Right ventricle myocardium superior (tissue), 1 donor: Measurements from ENCODE around the gene CXCR5. TPM values are rescaled to one million over a fixed set of nuclear protein-coding genes. Genes with fewer than 3 reads are reported as not detected.

ENCODE experiments used
- ATAC-seq: fragments of 200-7000 bp; cut with Tn5 transposase; one replicate; pipeline ENCODE4 v1.9.1; 2020; ENCODE audit warnings: mild to moderate bottlenecking; ENCODE audit not compliant: poor library complexity
- DNase-seq: peaks from one replicate; pipeline ENCODE4 v3.0.0-alpha.2; 2020
- intact Hi-C: fragments of 100-400 bp; cut with DNase I; formaldehyde crosslinking; loops from one replicate; pipeline ENCODE4 v1.11.2; 2022
- total RNA-seq: library from RNA; stranded (reverse); fragmentation: NEBNext Ultra II Directional; extraction: Animal tissue kit (Norgen Biotek cat#: 25700); gene quantifications from one replicate; pipeline ENCODE4 v1.2.1, GENCODE V29; 2021
- donor health status: DM: no; HTN: yes; CAD: no; lungs with severe emphysema.

Gene CXCR5
- total RNA-seq, 1 donor from 2014 or later: not detected

DNA sequence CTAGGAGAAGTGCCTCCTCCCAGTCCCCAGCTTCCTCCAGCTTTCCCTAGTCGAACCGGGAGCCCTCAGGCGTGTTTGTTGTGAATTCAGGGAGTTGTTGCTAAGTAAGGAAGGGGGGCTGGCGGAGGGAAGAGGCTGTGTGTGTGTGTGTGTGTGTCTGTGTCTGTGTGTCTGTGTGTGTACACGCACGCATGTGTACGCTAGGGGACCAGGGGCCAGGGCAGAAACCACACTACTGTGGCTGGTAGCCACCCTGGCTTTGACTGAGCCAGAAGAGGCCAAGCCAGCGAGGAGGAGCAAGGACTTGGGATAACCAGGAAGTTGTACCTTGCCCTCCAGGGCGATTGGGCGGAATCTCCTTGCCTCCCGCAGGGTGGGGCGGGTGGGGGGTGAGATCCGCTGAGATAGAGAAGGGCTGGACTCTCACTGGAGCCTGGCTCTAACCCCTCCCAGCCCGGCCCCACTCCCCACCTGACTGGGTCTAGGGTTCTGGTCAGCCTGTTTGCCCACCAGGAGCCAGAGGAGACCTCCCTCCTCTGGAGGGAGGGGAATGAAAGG, 34.5 kb downstream of the CXCR5 start:
- ATAC-seq (peak; percentile 20), DNase-seq (peak; percentile 88)
- intact Hi-C loops: no loop called here

DNA sequence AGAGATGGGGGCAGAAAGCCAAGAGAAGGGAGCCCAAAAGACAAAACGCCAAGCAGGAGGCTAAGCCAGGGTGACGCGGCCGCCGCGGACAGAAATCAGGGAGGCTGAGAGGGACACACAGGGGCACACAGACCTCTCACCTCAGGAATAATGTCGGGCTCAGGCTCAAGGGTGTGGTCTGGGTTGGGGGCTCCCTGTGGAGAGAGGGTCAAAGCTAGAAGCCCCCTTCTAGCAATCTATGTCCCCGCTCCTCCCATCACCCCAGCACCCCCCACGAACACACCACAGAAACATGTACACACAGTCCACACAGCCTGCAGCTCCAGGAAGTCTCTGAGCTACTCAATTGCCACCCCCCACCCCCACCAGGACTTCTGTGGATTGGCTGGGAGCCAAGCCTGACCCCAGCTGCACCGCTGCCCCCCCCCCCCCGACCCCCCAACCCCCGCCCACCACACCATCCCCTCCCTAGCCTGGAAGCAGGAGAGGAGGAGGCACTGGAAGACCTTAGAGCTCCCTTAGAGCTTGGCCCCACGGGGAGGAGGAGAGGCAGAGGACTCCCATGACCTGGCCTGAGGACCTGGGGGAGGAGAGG, 35.1 kb downstream of the CXCR5 start:
- DNase-seq (no peak), ATAC-seq (no peak)
- intact Hi-C loops: no loop called here

DNA sequence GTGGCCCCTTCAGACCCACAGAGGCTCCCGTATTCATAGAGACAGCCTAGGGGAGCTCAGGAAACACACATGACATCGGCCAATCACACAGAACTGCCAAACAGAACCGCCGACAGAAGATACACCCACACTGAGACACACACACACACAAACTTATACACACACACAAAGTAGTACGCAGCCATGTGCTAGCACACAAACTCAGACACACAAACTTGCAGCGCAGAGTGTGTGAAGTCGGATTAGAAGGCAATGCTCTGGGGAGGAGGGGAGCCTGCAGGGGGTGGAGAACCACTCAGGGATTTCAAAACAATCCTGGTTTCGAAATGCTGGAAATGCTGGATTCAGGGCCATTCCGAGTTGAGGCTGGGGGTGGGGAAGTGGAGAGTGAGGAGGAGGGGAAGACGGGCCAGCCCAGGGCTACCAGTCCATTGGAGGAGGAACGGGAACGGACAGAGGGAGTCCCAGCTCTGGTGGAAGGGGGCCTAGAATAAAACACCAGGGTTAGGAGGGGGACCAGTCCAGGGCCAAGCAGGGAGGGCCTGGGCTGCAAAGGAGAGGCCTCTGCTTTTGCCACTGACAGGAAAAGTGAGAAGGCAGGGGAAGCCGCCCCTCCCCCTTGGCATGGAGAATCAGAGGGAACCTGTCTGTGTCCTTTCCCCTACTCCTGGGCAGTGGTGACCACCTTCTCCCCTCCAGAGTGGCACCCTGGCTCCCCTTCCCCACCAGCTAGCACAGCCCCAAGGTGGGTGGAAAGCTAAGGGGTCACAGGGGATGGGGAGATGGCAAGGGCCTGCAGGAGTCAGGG, 37.6 kb downstream of the CXCR5 start:
- peak; percentile 6 for ATAC-seq
- intact Hi-C loops: no loop called here
- DNase-seq: peak; percentile 79

DNA sequence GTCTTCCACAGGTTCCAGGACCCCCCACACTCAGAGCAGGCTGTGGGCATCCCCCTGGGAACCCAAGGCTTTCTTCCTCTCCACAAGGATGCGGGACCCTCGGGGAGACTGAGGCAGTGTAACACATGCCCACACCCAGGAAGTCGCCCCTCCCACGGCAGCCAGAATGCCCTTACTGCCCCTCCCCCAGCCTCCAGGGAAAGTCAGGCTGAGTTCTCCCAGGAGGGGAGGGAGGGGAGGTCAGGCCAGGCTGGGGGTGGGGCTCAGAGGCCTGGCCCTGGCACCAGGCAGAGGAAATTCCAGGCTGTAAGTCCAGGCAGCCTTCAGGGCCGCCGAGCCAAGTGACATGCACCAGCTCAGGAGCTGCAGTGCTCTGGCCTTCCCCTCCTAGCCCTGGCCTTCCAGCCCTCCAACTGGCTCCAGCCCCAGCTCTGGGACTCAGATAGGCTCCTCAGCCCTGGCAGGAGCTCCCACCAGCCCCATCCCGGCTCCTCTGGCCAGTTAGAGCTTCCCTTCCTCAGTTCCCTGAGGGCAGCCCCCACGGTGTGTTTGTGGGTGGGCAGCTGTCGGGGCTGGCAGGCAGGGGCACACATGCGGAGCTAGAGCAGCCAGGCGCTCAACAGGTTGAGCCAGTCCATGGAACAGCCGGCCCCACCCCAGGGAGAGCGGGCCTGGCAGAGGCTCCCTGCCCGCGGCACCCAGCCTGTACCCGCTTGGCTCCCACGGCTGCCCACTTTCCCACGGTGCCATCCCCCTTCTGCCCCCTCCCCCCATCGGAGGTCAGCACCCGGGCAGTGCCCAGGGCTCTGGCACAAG, 38.4 kb downstream of the CXCR5 start:
- DNase-seq (peak; percentile 94), ATAC-seq (peak; percentile 65)
- intact Hi-C loops: no loop called here

DNA sequence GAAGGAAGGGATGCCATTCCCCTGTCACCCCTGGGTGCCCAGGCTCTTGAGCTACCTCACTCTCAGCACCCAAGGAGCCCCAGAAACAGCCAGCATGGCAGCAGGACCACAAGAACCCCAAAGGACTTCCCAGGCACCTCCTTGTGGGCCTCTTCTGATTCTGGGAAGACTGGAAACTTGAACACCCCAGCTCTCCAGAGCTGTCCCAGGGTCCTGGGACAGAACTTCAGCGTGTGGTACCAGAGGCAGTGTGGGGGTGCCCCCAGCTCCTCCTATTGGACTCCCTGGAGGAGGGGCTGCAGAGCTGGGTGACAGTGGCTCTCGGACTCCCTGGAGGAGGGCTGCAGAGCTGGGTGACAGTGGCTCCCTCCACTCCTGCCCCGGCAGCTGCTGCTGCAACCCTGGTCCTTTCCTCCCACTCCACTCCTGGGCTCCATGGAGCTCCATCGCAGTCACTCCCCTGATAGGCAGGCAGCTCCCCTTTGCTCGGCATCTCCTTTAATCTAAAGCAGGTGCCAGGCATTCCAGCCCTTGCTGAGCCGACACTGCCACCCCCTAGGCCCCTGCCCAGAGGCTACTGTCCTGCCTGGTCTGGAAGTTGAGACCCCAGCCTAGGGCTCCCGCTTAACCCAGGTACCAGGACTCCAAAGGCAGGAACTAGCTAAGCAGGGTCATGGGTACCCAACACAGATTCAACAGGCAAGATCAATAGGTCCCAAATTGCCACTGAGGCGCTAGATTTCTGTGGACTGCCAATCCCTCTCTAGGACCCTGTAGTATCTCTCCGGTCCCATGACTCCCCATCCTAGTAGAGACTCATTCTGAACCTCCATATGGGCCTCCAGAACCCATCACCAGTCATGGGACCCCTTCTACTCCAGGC, 39.3 kb downstream of the CXCR5 start:
- ATAC-seq (no peak), DNase-seq (no peak)
- intact Hi-C loops: no loop called here

DNA sequence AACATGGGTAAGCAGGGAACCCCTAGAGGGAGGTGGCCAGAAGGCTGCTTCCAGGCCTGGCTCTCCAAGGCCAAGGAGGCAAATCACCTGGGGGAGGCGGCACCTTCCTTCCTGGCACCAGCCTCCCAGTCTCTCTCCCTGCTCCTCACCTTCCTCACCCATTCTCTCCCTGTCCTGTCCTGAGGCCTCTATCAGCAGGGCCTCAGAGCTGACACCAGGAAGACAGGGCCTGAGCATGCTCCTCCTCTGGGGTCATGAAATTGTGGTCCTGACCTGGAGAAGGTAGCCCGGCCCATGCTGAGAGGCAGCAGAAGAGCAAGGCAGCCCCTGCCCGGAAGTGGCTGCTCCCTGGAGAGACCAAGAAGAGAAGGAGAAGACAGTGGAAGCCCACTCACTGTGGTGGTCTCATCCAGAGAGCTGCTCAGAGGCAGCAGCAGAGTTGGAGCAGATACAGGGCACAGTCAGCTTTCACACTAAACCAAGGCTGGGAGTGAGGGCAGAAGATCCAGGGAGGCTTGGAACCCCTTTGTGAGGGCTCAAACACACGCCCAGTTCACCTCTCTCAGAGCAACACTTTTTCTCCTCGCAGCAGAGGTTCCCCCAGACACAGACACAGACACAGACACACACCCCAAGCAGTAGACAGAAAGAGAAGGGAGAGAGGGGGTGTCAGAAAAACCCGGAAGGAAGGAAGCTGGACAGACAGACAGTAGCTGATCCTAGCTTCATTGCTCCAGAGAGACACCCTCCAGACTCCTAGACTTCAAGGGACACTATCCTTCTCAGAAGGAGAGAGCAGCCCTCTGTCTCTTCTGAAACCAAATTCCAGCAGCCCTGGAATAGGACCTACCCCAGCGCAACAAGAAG, 40.3 kb downstream of the CXCR5 start:
- intact Hi-C loops: no loop called here
- no peak for DNase-seq
- no peak for ATAC-seq

DNA sequence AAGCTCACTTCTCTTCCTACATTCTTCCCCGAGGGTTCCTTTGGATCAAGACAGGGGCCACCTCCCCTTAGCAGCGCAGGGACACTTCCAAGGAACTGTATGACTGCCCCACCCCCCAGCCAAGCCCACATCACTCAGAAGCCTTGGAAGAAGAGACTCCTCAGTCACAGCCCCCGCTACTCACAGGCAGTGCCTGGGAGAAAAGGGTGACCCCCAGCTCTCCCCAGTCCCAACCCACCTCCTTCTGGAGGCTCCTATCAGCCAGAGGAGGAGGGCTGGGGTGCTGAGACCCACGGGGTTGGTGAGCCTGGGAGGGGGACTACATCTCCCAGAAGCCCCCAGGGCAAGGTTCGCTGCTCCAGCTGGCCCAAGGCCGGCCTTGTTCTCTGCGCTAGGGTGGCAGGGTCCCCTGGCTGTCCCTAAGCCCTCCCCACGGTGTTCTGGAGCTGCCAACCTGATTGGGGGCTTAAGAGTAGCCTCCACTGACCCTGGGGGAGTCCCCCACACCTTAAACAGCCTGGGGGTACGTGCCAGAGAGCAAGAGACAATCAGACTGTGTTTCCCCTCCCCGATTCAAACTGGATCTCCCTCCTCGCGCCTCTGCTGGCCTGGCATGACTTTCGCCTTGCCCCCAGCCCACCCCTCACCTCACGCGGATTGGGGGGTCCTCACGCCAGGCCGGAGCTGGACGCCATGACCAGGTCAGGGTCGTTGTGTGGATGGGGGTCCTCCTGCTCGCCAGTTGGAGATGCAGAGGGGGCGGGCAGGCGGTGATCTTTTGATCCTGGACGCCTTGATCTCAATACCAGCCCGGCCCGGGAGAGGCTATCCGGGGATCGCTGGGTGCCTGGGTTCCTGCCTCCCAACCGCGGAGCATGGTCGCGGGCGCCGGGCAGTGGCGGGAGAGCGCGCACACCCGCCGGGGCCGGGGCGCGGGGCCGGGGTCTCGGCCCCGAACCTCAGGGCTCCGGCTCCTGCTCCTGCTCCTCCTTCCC, 41.2 kb downstream of the CXCR5 start:
- intact Hi-C loops: no loop called here
- ATAC-seq (no peak), DNase-seq (no peak)

DNA sequence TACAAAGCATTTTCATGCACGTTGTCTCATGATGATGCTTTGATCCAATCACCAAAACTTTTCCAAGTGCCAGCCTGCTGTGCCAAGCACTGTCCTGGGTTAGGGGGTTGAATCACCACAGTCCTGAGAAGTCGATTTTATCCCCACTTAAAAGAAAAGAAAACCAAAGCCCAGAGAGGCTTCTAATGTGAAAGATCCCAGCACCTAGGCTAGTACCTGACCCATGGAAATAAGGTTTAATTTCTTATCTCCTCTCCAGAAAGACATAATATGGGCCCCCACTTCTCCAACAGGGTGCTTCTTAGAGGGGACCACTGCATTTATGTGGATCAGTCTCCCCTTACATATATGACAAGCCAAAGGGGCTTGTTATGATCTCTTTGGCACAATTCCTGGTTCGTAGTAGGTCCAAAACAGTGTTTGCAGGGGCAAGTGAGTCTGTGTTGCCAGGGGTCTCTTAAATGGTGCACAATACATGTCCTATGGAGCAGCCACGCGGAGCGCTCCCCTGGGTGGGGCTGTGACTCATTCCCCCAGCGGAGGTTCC, 43.9 kb downstream of the CXCR5 start:
- intact Hi-C loops: no loop called here
- DNase-seq (no peak), ATAC-seq (no peak)

DNA sequence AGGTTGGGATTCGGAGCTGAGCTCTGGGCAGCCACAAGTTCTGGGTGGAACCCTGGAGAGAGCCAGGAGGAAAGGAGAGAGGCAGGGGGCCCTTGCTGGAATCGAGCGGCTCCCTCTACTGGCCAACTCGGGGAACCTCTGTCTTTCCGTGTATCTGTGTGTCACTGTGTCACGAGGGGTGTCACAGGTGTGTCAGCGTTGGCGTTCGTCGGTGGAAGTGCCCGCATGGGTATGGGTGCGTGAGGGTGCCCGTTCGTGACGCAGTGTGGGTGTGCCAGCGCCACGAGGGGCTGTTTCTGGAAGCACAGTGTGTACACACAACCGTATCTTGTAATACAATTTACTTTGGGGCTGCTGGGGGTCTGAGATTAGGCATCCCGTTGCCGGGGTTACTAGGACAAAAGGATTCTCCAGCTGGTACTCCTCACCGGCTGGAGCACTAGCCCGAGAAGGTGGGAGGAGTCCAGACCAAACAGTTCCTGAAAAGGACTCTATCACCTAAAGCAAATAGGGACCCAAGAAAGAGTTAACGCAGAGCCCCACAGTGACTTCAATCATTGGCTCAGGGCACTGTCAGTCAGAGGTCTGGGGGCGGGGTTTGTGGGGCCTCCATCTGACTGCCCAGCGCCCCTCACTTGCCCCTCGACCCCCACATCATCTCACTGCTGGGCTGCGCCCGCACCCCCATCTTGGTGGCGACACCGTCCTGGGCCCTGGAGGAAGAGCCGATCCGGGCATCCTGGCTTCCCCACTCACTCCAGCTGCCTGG, 44.6 kb downstream of the CXCR5 start:
- intact Hi-C loops: no loop called here
- DNase-seq: peak; percentile 91
- ATAC-seq: peak; percentile 80

DNA sequence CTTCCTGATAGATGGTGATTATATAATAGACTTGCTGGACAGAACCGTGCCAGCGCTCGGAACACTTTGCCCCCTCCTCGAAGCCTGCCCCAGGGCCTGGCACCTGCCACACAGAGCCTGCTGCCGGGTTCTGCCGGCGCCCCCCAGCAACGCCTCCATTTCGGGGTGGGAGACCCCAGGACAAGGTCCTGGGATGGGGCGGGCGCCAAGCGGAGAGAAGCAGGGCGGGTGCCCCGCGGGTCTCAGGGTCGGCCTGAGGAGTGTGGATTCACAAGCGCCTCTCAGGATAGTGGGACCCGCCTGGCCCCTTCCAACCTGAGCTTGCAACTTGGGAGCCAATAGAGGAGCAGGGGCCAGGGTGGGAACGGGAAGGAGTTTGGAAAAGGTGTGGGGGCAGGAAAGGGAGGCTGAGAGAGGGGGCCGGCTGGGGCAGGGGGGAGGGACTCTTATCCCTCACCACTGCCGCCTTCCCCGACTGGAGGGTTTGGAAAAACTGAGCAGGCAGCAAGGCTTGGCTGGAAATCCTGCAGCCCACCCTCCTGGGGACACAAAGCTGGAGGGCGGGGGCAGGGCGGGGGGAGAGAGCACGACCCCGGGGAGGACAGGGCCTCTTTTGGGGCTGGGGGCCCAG, 45.3 kb downstream of the CXCR5 start:
- DNase-seq (peak; percentile 68), ATAC-seq (peak; percentile 61)
- intact Hi-C loops: loop anchor here (1.0 kb wide), 1 partner anchor 23 kb away; no protein-coding TSS in a partner anchor

DNA sequence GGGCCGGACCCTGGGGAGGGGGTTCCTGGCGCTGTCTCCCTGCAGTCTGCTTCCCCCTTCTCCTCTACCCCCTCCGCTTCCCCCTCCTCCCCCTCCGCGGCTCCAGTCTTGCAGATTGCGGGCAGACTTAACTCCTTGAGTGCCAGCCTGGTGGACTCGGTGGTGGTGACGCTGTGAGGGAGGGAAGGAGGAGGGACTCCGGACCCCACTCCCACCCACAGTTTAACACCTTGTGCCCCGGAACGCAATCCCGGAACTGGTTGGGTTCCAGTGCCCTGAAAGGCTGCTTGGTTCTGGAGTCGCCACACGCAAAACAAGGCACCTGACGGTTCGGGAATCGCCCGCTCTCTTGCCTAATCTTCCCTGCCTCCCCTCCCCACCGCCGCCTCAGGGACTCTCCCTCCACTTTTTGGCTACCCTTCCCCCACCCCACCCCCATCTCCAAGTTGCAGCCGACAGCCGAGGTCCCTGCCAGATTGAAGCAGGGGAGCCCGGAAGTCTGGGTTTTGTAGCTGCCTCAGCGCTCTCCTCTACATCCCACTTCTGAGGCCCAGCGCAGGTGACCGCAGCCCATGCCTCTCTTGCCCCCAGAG, 45.9 kb downstream of the CXCR5 start:
- intact Hi-C loops: loop anchor here (1.0 kb wide), 1 partner anchor 23 kb away; no protein-coding TSS in a partner anchor
- ATAC-seq: peak; percentile 59
- peak; percentile 87 for DNase-seq

DNA sequence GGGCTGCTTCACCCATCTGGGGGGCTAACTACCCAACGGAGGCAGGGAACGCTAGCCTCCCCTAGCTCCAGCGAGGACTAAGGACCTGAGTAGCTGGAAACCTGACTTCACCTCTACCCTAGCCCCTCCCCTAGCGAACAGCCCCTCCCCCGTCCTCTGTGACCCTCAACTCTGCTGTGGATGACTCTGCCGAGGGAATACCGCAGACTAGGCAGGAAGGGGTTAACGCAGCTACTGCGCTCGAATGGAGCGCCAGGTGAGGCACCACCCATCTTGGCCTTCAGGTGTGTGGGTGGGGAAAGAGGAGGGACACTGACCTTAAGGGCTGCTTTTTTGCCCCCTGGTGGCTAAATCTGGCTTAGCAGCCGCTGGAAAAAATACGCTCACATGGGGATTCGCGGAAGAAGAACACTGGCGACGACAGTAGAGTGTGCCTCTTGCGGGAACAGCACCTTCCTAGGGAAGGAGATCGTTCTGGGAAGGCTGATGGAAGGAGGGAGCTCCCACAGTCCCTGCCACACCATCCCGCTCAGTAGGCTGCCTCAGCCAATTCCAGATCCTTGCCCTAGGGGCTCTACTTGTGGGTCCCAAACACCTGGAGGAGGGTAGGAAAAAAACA, 46.5 kb downstream of the CXCR5 start:
- peak; percentile 28 for ATAC-seq
- DNase-seq: peak; percentile 85
- intact Hi-C loops: no loop called here

DNA sequence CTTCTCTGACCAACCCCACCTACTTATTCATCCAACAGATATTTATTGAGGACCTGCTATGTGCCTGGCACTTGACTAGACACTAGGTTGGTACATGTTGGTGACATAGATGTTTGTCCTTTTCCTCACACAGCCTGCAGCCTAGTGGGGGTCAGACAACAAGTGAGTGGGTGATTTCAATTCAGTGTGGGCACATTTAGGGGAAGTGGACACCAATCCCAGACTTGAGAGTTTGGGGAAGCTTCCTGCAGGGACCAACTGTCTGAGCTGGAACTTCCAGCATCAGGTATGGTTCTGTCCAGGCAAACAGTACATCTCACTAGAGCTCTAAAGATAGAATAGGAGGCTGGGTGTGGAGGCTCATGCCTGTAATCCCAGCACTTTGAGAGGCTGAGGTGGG, 47.9 kb downstream of the CXCR5 start:
- intact Hi-C loops: no loop called here
- ATAC-seq: no peak
- no peak for DNase-seq

DNA sequence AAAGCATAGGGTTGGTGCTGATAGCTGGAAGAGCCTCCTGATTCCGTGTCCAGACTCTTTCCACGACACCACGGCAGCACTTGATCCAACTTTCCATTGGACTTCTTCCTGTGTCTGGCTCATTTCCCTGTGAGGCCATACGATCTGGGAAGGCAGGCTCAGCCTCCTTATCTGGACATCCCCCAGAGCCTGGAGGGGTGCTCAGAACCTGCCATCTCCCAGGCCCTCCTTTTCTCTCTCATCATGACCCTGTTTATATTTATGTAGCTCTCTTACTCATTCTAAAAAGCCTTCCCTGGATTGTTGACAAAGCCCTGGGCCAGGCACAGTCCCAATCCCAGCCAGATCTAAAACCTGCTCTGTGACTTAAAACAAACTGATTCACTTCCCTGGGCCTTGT, 49.8 kb downstream of the CXCR5 start:
- ATAC-seq: peak; percentile 29
- intact Hi-C loops: no loop called here
- peak; percentile 60 for DNase-seq
